GM23338 (cell line): ENCODE results near the gene FSD1. TPM values are rescaled to one million over a fixed set of nuclear protein-coding genes. Genes with fewer than 3 reads are reported as not detected.

Source experiments
- ATAC-seq: fragments of 200-7000 bp; cut with Tn5 transposase; 3 replicates; pipeline ENCODE4 v1.9.1; 2020
- DNase-seq: peaks from one replicate; pipeline ENCODE4 v3.0.0-alpha.2; 2015; ENCODE audit warnings: low spot score
- H2AFZ ChIP-seq: fragments of 200-600 bp; sonication (generic); 2 replicates; pipeline ENCODE4 v1.8.0; 2016; ENCODE audit warnings: antibody characterized with exemption, mild to moderate bottlenecking, moderate library complexity
- H3F3A ChIP-seq: fragments of 200-600 bp; sonication (generic); replicated peaks from 2 replicates; pipeline ENCODE4 v1.8.0; 2017; ENCODE audit warnings: antibody characterized with exemption, mixed run types, low read depth
- H3K27ac ChIP-seq: fragments of 200-600 bp; sonication (generic); 2 replicates; pipeline ENCODE4 v1.6.1; 2016; ENCODE audit warnings: low read depth
- H3K27me3 ChIP-seq: fragments of 200-600 bp; sonication (generic); 2 replicates; pipeline ENCODE4 v1.8.0; 2016; ENCODE audit warnings: mild to moderate bottlenecking, mixed run types, moderate library complexity; ENCODE audit not compliant: insufficient read depth
- H3K36me3 ChIP-seq: fragments of 200-600 bp; sonication (generic); 2 replicates; pipeline ENCODE4 v1.8.0; 2016; ENCODE audit warnings: mild to moderate bottlenecking; ENCODE audit not compliant: insufficient read depth
- H3K4me1 ChIP-seq: fragments of 200-600 bp; sonication (generic); 2 replicates; pipeline ENCODE4 v1.8.0; 2016; ENCODE audit warnings: mild to moderate bottlenecking, moderate library complexity; ENCODE audit not compliant: insufficient read depth
- H3K4me2 ChIP-seq: fragments of 200-600 bp; sonication (generic); 2 replicates; pipeline ENCODE4 v1.7.1; 2017; ENCODE audit warnings: mixed run types
- H3K4me3 ChIP-seq: fragments of 200-600 bp; sonication (generic); 2 replicates; pipeline ENCODE4 v1.6.1; 2016; ENCODE audit warnings: mixed run types
- H3K79me2 ChIP-seq: fragments of 200-600 bp; sonication (generic); replicated peaks from 2 replicates; pipeline ENCODE4 v1.8.0; 2017; ENCODE audit warnings: mild to moderate bottlenecking; ENCODE audit not compliant: insufficient read depth
- H3K9me2 ChIP-seq: fragments of 200-600 bp; sonication (generic); 2 replicates; pipeline ENCODE4 v1.8.0; 2017; ENCODE audit not compliant: insufficient read depth
- H4K20me1 ChIP-seq: fragments of 200-600 bp; sonication (generic); replicated peaks from 2 replicates; pipeline ENCODE4 v1.8.0; 2017; ENCODE audit warnings: mild to moderate bottlenecking; ENCODE audit not compliant: insufficient read depth
- H3K27ac Mint-ChIP-seq: 2 replicates; pipeline ENCODE4 v1.8.0; 2020; ENCODE audit warnings: inconsistent platforms, mild to moderate bottlenecking, moderate library complexity, mixed read lengths
- H3K27me3 Mint-ChIP-seq: 3 replicates; pipeline ENCODE4 v1.8.0; 2022; ENCODE audit warnings: low read depth, mild to moderate bottlenecking, moderate library complexity, mixed read lengths, inconsistent platforms; ENCODE audit not compliant: insufficient read depth, poor library complexity
- H3K36me3 Mint-ChIP-seq: 3 replicates; pipeline ENCODE4 v1.8.0; 2021; ENCODE audit warnings: low read depth, mild to moderate bottlenecking, inconsistent platforms, moderate library complexity, mixed read lengths
- H3K4me1 Mint-ChIP-seq: 3 replicates; pipeline ENCODE4 v1.8.0; 2020; ENCODE audit warnings: mild to moderate bottlenecking, inconsistent platforms, mixed read lengths
- H3K4me3 Mint-ChIP-seq: 3 replicates; pipeline ENCODE4 v1.8.0; 2021; ENCODE audit warnings: moderate library complexity, mild to moderate bottlenecking, inconsistent platforms, mixed read lengths
- H3K9me3 Mint-ChIP-seq: 3 replicates; pipeline ENCODE4 v1.8.0; 2020; ENCODE audit warnings: moderate library complexity, mild to moderate bottlenecking, inconsistent platforms, mixed read lengths
- CREB1 ChIP-seq: fragments of 250-450 bp; sonication (Bioruptor Pico); IDR thresholded peaks from 2 replicates; pipeline ENCODE4 v1.5.0; 2020; ENCODE audit warnings: low read depth, mild to moderate bottlenecking, moderate library complexity
- CTCF ChIP-seq, 2 experiments: fragments of 200-600 bp in 1 of 2; sonication (generic) in 1 of 2; conservative IDR thresholded peaks; 2 replicates each; pipeline versions ENCODE4 v1.5.1 to v1.6.1; 2016 to 2017; ENCODE audit warnings: antibody characterized with exemption in 2 of 2, low read depth in 2 of 2, mild to moderate bottlenecking in 2 of 2, moderate library complexity in 1 of 2
- ETS1 ChIP-seq: IDR thresholded peaks from 2 replicates; pipeline ENCODE4 v1.6.1; 2016; ENCODE audit warnings: antibody characterized with exemption
- EZH2phosphoT487 ChIP-seq: fragments of 200-600 bp; sonication (generic); IDR thresholded peaks from one replicate; pipeline ENCODE4 v1.8.1; 2018; ENCODE audit warnings: antibody characterized with exemption; ENCODE audit not compliant: unreplicated experiment
- JUNB ChIP-seq: IDR thresholded peaks from one replicate; pipeline ENCODE4 v1.6.1; 2016; ENCODE audit warnings: antibody characterized with exemption; ENCODE audit not compliant: unreplicated experiment
- REST ChIP-seq: IDR thresholded peaks from one replicate; pipeline ENCODE4 v1.6.1; 2018; ENCODE audit warnings: antibody characterized with exemption; ENCODE audit not compliant: unreplicated experiment
- STAT1 ChIP-seq: IDR thresholded peaks from one replicate; pipeline ENCODE4 v1.6.1; 2016; ENCODE audit warnings: antibody characterized with exemption; ENCODE audit not compliant: unreplicated experiment
- ZNF114 ChIP-seq: fragments of 250-450 bp; sonication (Bioruptor Pico); IDR thresholded peaks from 2 replicates; pipeline ENCODE4 v1.5.0; 2020; ENCODE audit warnings: mild to moderate bottlenecking, moderate library complexity
- ZNF462 ChIP-seq: fragments of 250-450 bp; sonication (Bioruptor Pico); IDR thresholded peaks from 2 replicates; pipeline ENCODE4 v1.5.0; 2020; ENCODE audit warnings: mild to moderate bottlenecking, moderate library complexity
- polyA plus RNA-seq: library from polyadenylated mRNA; unstranded; fragments of >200 nt; fragmentation: Nextera tagmentation; extraction: Ambion mirVana; gene quantifications from 2 replicates; pipeline ENCODE4 v1.2.1, GENCODE V29; 2016
- total RNA-seq: library from RNA; depleted of rRNA; stranded (reverse); fragments of >200 nt; shearing (Covaris generic); gene quantifications from 2 replicates; pipeline ENCODE4 v1.2.3, GENCODE V29; 2014

The FSD1 gene
- total and polyA plus RNA-seq, 2 experiments from 2014 or later, result 50.7 to 82.9 TPM

GRCh38 chr19:4295972-4296771 lies 8.2 kb upstream of the FSD1 start:
- no peaks in the 10 kb centered on the region for H3F3A ChIP-seq
- TF ChIP-seq CREB1 (CRISPR knock-in tag) (no peak), EZH2phosphoT487 (no peak), ETS1 (no peak), JUNB (no peak), REST (no peak), ZNF462 (CRISPR knock-in tag) (no peak), ZNF114 (CRISPR knock-in tag) (no peak), CTCF (conservative IDR thresholded peaks at IDR 0.05; ENCODE audit: low read depth in 2 of 2) (no peak), STAT1 (no peak)
- peak; percentile 45 for ATAC-seq
- no peak overlapping the region for H3K27ac Mint-ChIP-seq
- H3K27ac ChIP-seq, result no peak overlapping the region
- no peak overlapping the region for H3K4me3 ChIP-seq
- H3K9me2 ChIP-seq, result no peaks in the 10 kb centered on the region
- H2AFZ ChIP-seq, result 0 out of 2 replicates have a peak overlapping the region, but pooled peaks have one; percentile 52
- H3K27me3 ChIP-seq, result no peaks in the 10 kb centered on the region
- peak; percentile 45 for DNase-seq
- H3K4me3 Mint-ChIP-seq, result no peak overlapping the region
- H3K36me3 ChIP-seq, result no peaks in the 10 kb centered on the region
- H3K79me2 ChIP-seq, result no peaks in the 10 kb centered on the region
- H3K4me2 ChIP-seq, result no peak overlapping the region
- H3K9me3 Mint-ChIP-seq, result no peaks in the 10 kb centered on the region; the same call in 2 of the 3 replicates
- H3K4me1 Mint-ChIP-seq, result peaks cover 5% of the 10 kb centered on the region; the same call in 2 of the 3 replicates
- H3K36me3 Mint-ChIP-seq, result no peaks in the 10 kb centered on the region
- no peaks in the 10 kb centered on the region for H4K20me1 ChIP-seq
- H3K27me3 Mint-ChIP-seq, result peaks cover 14% of the 10 kb centered on the region
- H3K4me1 ChIP-seq, result no peaks in the 10 kb centered on the region
